Stimulated activated CD8-positive, alpha-beta memory T cell treated with anti-CD3 and anti-CD28 coated beads, Interleukin-7, amount 100 ng/mL, for 48 hours (primary cell): Measurements from ENCODE around the gene OR13F1.
"Not testable (repeated sequence)": the region's sequence is repeated elsewhere in the genome, so short reads cannot be mapped to it uniquely, and the experiment has no call there.

ENCODE experiments used
- DNase-seq, 2 donors: peaks; one replicate each; pipeline ENCODE4 v3.0.0-alpha.2; 2020; ENCODE audit warnings: low read depth in 1 of 2; ENCODE audit errors: extremely low read depth in 1 of 2

The OR13F1 gene

DNA sequence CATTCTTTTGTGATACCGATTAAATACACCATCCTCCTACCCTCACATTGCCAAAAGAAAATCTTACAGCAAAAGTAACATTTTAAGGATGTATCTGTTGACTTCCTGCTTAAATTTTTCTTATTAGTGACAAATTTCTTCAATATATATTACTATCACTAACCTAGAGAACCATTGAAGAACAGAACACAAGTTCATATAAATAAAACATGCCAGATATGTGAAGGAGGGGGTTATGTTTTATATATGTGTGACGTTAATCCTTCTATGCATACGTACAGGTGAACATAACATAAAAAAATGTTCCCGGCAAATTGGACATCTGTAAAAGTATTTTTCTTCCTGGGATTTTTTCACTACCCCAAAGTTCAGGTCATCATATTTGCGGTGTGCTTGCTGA, at the start of gene OR13F1:
Gene OR13F1 (plus strand): TSS at position 301 of the 400 bp plus-strand sequence. CDS start 0 bp downstream, at position 301.
- no peak for DNase-seq

- no peak for DNase-seq
These were observed 47.2 kb upstream of the OR13F1 start for GRCh38 chr9:104456831-104457230.

DNA sequence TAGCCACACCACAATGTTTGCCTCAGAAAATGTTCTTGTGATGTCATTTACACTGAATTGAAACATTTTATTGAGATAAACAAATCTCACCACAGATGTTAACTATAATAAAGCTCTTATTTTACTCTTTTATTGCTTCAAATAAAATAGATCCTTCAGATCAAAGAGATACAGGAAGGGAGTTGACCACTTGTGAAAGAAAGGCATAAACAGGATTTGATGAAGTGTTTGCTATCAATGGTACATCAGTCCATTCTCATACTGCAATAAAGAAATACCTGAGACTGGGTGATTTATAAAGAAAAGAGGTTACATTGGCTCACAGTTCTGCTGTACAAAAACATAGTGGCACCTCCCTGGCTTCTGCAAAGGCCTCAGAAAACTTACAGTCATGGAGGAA, 40.2 kb upstream of the OR13F1 start:
- no peak for DNase-seq

DNA sequence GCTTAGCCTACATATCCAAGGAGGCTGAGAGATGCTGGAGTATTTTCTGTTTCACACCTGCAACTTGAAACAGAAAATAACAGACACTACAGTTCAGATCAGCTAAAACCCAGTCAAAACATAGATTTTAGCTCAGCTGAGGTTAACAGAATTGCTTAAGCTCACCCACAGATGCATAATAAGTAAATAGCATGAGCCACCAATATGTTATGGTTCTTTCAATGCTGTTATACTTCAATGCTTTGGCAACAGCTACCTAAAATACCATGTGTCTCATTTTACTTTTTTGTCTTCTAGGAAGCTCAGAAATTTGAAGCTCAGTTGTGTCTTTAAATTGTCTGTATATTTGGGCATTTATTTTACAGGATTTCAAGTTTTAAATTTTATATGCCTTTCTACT, 35.8 kb upstream of the OR13F1 start:
- DNase-seq: no peak

DNA sequence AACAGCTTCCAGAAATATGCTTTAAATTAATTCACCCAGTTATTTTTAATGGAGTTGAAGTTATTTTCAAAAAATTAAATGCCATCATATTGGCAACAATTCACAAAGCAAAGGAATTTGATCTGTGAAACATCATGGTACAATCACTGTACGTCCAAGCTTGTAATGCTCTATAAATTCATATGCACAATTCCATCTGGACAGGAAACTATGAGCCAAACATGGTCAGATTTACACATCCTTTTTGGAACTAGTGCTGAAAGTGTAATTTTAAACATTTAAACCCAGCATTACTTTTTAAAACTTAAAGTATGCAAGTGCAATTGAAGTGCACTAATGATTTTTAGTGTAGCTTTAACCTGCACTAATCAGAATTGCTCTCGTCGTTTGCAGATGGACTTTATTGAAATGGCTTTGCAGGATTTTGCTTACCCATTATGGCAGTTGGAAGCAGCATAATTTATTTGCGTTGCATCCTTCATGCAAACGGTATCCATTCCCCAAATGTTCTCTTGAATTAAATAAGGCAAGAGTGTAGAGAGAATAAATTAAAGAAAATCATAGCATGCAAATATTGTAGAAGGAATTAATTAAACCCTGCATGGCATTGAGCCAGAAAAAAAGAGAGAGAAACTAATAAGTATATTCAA, 21.0 kb upstream of the OR13F1 start:
- no peak for DNase-seq

- DNase-seq: no peak
These were observed 19.0 kb upstream of the OR13F1 start for GRCh38 chr9:104485014-104485413.

DNA sequence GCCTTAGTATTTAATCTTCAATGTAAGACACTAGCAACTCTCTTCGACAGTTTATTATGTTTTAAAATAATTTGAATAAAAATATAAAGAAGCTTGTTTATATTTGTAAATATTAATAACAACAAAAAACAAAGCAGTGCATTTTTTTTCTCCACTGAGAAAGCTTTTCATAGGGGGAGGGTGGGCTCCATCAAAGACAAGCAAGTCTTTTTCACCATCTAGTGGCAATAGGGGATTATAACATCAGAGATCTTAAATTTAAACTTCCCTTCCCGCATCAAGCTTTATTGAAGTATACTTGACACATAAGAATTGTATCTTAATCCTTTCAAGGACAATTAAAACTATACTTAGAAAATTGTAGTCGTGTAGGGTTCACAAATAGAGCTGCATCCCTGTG, 9.3 kb upstream of the OR13F1 start:
- DNase-seq: no peak

DNA sequence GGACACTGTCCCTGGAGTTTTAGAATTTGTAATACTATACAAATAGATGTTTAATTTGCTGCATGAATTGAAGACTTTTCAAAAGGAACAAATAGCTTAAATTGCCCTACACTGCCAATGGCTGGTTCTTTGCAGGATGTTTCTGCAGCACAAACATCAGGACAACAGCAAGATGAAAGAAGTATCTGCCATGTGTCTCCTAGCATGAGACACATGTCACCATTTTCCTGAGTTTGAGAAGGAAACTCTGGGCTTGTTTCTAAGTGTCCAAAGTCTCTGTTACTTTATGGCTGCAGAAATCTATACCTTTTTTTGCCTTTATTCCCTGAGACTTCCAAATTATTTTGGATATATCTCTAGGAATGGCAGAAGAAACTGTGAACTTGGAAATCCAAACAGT, 623 bp upstream of the OR13F1 start:
- DNase-seq: no peak

- no peak for DNase-seq
These were observed 2.5 kb downstream of the OR13F1 start for GRCh38 chr9:104506565-104506964.

GRCh38 chr9:104514901-104515300, 10.8 kb downstream of the OR13F1 start:
- no peak for DNase-seq

DNA sequence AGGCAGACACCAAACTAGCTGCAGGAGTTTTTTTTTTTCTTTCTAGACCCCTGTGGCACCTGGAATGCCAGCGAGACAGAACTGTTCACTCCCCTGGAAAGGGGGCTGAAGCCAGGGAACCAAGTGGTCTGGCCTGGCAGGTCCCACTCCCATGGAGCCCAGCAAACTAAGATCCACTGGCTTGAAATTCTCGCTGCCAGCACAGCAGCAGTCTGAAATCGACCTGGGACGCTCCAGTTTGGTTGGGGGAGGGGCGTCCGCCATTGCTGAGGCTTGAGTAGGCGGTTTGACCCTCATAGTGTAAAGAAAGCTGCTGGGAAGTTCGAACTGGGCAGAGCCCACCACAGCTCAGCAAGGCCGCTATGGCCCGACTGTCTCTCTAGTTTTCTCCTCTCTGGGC, 16.2 kb downstream of the OR13F1 start:
- DNase-seq: not testable (repeated sequence)

GRCh38 chr9:104527109-104527508, 23.0 kb downstream of the OR13F1 start, which contains the start of gene OR13C4:
OR13C4 (minus strand) TSS chr9:104527209; CDS start chr9:104527209, 0 bp downstream.
- DNase-seq: no peak

GRCh38 chr9:104536756-104537155, 32.7 kb downstream of the OR13F1 start, which contains the start of gene OR13C3:
OR13C3 (minus strand) TSS chr9:104536856; CDS start chr9:104536723, 133 bp downstream.
- DNase-seq: no peak

- DNase-seq: no peak
These were observed 35.2 kb downstream of the OR13F1 start for GRCh38 chr9:104539275-104539674.

GRCh38 chr9:104544644-104545043, 40.6 kb downstream of the OR13F1 start:
- DNase-seq: no peak

GRCh38 chr9:104553261-104553660, 49.2 kb downstream of the OR13F1 start:
- DNase-seq: no peak
